ENCODE measurements around the gene DNMT3L. TPM values are rescaled to one million over a fixed set of nuclear protein-coding genes. Genes with fewer than 3 reads are reported as not detected.

The DNMT3L gene
- polyA plus RNA-seq, 1 of the 3 experiments (the other 2 are of a cell fraction): not detected

DNA sequence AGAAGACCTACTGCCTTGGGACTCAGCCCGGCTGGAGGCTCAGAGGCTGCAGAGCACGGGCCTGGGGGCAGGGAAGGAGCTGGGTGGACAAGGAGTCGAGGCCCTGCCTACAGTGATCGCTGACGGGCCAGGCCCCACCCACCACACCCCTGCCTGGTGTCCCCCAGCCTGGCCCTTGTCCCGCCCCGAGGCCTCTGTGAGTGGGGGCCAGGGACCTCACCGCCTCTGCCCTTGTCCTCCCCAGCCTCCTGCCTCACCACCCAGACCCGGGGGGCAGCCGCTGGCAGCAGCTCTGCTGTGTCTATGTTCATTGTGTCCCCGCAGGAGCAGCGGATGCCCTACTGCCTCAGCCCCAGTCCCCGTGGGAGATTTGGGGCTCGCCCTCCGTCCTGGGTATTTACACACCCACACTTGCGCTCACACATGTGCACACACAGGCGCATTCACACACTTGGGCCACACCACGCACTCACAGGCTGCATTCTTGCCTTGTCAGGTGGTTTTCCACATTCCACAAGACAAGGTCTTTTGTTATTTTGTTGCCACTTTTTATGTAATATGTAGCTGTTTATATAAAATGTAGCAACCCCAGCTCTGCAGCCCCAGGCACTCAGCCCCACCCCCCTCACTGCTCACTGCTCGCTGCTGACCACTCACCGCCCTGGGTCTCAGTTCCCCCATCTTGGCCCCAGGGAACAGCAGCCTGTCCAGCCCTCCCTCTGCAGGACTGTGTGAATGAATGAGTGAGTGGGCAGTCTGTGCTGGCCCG is 45.4 kb upstream of the DNMT3L start:
- Histone ChIP-seq H3K27ac (ENCODE audit: low read depth in 2 of 2, low read length in 1 of 2) (no peak overlapping the region), H3K9me2 (no peaks in the 10 kb centered on the region), H3K4me1 (ENCODE audit: control insufficient read depth in 1 of 2, insufficient read depth in 2 of 2, low read depth in 1 of 2, low read length in 1 of 2) (peaks cover 0 to 7% of the 10 kb centered on the region in 2 experiments; a peak in 1 of 4 replicates), H3K79me2 (ENCODE audit: insufficient read depth) (peaks cover 54% of the 10 kb centered on the region), H3K4me2 (no peak overlapping the region), H4K20me1 (ENCODE audit: insufficient read depth) (peaks cover 48% of the 10 kb centered on the region), H3K36me3 (replicated peaks in 1 of 2; ENCODE audit: control insufficient read depth in 1 of 2, insufficient read depth in 2 of 2, low read length in 1 of 2) (peaks cover 0 to 9% of the 10 kb centered on the region in 2 experiments), H2AFZ (ENCODE audit: low read depth) (no peak overlapping the region), H3K9ac (no peak overlapping the region), H3K27me3 (ENCODE audit: insufficient read depth) (no peaks in the 10 kb centered on the region), H3K9me3 (no peaks in the 10 kb centered on the region), H3K4me3 (ENCODE audit: low read depth in 2 of 2, low read length in 1 of 2) (no peak overlapping the region), H3F3A (replicated peaks; ENCODE audit: insufficient read depth) (no peaks in the 10 kb centered on the region)
- 94% methylated on average over 14 of the region's 21 CpGs for WGBS (ENCODE audit: low lambda C conversion rate)
- ChIA-PET CTCF (interaction anchor here (1.0 kb wide), 1 partner anchor 10 kb away, joined by 5 read pairs; no protein-coding TSS in a partner anchor), POLR2A (no interaction called here)
- no peak for DNase-seq
- TF ChIP-seq ELF1 (IDR thresholded peaks at IDR 0.05): no peak
- TF ChIP-seq SMC3 (IDR thresholded peaks at IDR 0.05; ENCODE audit: low read depth, low read length): no peak
- TF ChIP-seq YY1 (IDR thresholded peaks at IDR 0.05; ENCODE audit: low read depth): no peak
- TF ChIP-seq, protein P1, sequence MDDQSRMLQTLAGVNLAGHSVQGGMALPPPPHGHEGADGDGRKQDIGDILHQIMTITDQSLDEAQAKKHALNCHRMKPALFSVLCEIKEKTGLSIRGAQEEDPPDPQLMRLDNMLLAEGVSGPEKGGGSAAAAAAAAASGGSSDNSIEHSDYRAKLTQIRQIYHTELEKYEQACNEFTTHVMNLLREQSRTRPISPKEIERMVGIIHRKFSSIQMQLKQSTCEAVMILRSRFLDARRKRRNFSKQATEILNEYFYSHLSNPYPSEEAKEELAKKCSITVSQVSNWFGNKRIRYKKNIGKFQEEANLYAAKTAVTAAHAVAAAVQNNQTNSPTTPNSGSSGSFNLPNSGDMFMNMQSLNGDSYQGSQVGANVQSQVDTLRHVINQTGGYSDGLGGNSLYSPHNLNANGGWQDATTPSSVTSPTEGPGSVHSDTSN (IDR thresholded peaks at IDR 0.05): no peak
- no peak for TF ChIP-seq GABPA (IDR thresholded peaks at IDR 0.05; ENCODE audit: low read depth)
- TF ChIP-seq NFIC (IDR thresholded peaks at IDR 0.05; ENCODE audit: borderline replicate concordance): no peak
- no peak for TF ChIP-seq FOSL2 (IDR thresholded peaks at IDR 0.05; ENCODE audit: borderline replicate concordance, low read depth)
- TF ChIP-seq EZH2phosphoT487 (IDR thresholded peaks at IDR 0.05; ENCODE audit: borderline replicate concordance, low read depth): no peak
- no peak for TF ChIP-seq MEF2A (IDR thresholded peaks at IDR 0.05; ENCODE audit: borderline replicate concordance, low read depth)
- TF ChIP-seq JUND (IDR thresholded peaks at IDR 0.05): no peak
- TF ChIP-seq, protein P2, sequence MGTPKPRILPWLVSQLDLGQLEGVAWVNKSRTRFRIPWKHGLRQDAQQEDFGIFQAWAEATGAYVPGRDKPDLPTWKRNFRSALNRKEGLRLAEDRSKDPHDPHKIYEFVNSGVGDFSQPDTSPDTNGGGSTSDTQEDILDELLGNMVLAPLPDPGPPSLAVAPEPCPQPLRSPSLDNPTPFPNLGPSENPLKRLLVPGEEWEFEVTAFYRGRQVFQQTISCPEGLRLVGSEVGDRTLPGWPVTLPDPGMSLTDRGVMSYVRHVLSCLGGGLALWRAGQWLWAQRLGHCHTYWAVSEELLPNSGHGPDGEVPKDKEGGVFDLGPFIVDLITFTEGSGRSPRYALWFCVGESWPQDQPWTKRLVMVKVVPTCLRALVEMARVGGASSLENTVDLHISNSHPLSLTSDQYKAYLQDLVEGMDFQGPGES (IDR thresholded peaks at IDR 0.05; ENCODE audit: low read depth, low read length): no peak
- no peak for TF ChIP-seq TAF1 (IDR thresholded peaks at IDR 0.05; ENCODE audit: borderline replicate concordance, low read depth, low read length)
- no peak for TF ChIP-seq CHD2 (IDR thresholded peaks at IDR 0.05; ENCODE audit: low read length, partially characterized antibody)
- TF ChIP-seq SIN3A (IDR thresholded peaks at IDR 0.05; ENCODE audit: borderline replicate concordance, low read depth, low read length): no peak
- TF ChIP-seq FOXM1 (IDR thresholded peaks at IDR 0.05; ENCODE audit: low read depth): no peak
- no peak for TF ChIP-seq RXRA (IDR thresholded peaks at IDR 0.05; ENCODE audit: borderline replicate concordance, low read depth)
- no peak for TF ChIP-seq POLR2AphosphoS5 (IDR thresholded peaks at IDR 0.05; ENCODE audit: low read depth, low read length)
- TF ChIP-seq, protein P3, sequence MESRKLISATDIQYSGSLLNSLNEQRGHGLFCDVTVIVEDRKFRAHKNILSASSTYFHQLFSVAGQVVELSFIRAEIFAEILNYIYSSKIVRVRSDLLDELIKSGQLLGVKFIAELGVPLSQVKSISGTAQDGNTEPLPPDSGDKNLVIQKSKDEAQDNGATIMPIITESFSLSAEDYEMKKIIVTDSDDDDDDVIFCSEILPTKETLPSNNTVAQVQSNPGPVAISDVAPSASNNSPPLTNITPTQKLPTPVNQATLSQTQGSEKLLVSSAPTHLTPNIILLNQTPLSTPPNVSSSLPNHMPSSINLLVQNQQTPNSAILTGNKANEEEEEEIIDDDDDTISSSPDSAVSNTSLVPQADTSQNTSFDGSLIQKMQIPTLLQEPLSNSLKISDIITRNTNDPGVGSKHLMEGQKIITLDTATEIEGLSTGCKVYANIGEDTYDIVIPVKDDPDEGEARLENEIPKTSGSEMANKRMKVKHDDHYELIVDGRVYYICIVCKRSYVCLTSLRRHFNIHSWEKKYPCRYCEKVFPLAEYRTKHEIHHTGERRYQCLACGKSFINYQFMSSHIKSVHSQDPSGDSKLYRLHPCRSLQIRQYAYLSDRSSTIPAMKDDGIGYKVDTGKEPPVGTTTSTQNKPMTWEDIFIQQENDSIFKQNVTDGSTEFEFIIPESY (IDR thresholded peaks at IDR 0.05; ENCODE audit: borderline replicate concordance, low read depth): no peak
- TF ChIP-seq TCF12 (IDR thresholded peaks at IDR 0.05): no peak
- TF ChIP-seq, protein P4, sequence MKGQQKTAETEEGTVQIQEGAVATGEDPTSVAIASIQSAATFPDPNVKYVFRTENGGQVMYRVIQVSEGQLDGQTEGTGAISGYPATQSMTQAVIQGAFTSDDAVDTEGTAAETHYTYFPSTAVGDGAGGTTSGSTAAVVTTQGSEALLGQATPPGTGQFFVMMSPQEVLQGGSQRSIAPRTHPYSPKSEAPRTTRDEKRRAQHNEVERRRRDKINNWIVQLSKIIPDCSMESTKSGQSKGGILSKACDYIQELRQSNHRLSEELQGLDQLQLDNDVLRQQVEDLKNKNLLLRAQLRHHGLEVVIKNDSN (IDR thresholded peaks at IDR 0.05; ENCODE audit: borderline replicate concordance, low read depth): no peak

All from SK-N-SH (cell line).